OCI-LY7 (cell line): Measurements from ENCODE around the gene MIPEP.

ENCODE experiments used
- EZH2phosphoT487 ChIP-seq: fragments of 200-600 bp; sonication (generic); IDR thresholded peaks from 2 replicates; pipeline ENCODE4 v1.6.1; 2018; ENCODE audit warnings: low read depth, borderline replicate concordance, mild to moderate bottlenecking, mixed run types, antibody characterized with exemption, low read length, moderate library complexity, mixed read lengths
- TF ChIP-seq, protein P1 (sequence below): fragments of 200-600 bp; sonication (generic); conservative IDR thresholded peaks from 2 replicates; pipeline ENCODE4 v1.5.1; 2014; ENCODE audit warnings: mild to moderate bottlenecking, antibody characterized with exemption, low read length, moderate library complexity, mixed read lengths

- TF ChIP-seq, protein P1, sequence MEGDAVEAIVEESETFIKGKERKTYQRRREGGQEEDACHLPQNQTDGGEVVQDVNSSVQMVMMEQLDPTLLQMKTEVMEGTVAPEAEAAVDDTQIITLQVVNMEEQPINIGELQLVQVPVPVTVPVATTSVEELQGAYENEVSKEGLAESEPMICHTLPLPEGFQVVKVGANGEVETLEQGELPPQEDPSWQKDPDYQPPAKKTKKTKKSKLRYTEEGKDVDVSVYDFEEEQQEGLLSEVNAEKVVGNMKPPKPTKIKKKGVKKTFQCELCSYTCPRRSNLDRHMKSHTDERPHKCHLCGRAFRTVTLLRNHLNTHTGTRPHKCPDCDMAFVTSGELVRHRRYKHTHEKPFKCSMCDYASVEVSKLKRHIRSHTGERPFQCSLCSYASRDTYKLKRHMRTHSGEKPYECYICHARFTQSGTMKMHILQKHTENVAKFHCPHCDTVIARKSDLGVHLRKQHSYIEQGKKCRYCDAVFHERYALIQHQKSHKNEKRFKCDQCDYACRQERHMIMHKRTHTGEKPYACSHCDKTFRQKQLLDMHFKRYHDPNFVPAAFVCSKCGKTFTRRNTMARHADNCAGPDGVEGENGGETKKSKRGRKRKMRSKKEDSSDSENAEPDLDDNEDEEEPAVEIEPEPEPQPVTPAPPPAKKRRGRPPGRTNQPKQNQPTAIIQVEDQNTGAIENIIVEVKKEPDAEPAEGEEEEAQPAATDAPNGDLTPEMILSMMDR, result no peak
- no peak for TF ChIP-seq EZH2phosphoT487
These were observed 117.6 kb downstream of the MIPEP start for GRCh38 chr13:23771552-23771951.
